Ishikawa (cell line): ENCODE data around the gene TUFM.

Source experiments
- CEBPB ChIP-seq: IDR thresholded peaks from 2 replicates; pipeline ENCODE4 v1.6.1; 2012
- EP300 ChIP-seq: IDR thresholded peaks from 2 replicates; pipeline ENCODE4 v1.6.1; 2012; ENCODE audit warnings: borderline replicate concordance
- MAX ChIP-seq: IDR thresholded peaks from 2 replicates; pipeline ENCODE4 v1.6.1; 2012
- RAD21 ChIP-seq: IDR thresholded peaks from 2 replicates; pipeline ENCODE4 v1.6.1; 2012; ENCODE audit warnings: low read depth
- TAF1 ChIP-seq: IDR thresholded peaks from 2 replicates; pipeline ENCODE4 v1.6.1; 2012; ENCODE audit warnings: low read depth, mild to moderate bottlenecking
- TCF12 ChIP-seq: IDR thresholded peaks from 2 replicates; pipeline ENCODE4 v1.6.1; 2012; ENCODE audit warnings: low read depth
- TEAD4 ChIP-seq: IDR thresholded peaks from 2 replicates; pipeline ENCODE4 v1.6.1; 2012
- YY1 ChIP-seq: IDR thresholded peaks from 2 replicates; pipeline ENCODE4 v1.6.1; 2012; ENCODE audit warnings: low read depth
- ZBTB7A ChIP-seq: IDR thresholded peaks from 2 replicates; pipeline ENCODE4 v1.6.1; 2012; ENCODE audit warnings: low read depth

GRCh38 chr16:28821874-28822519, 24.2 kb downstream of the TUFM start:
- TF ChIP-seq EP300 (no peak), TEAD4 (no peak), TAF1 (no peak), ZBTB7A (no peak), YY1 (no peak), TCF12 (no peak), MAX (no peak), CEBPB (no peak), RAD21 (no peak)
